Spinal cord (tissue), 10 donors: ENCODE measurements around the gene TGFBR2. TPM values are rescaled to one million over a fixed set of nuclear protein-coding genes. Genes with fewer than 3 reads are reported as not detected.

Experiments used
- DNase-seq, 6 donors: peaks; one replicate each; pipeline versions ENCODE4 v3.0.0 to v3.0.0-alpha.2; 2013 to 2015; ENCODE audit warnings: low spot score in 6 of 6, low read depth in 4 of 6
- H3K27ac ChIP-seq: one replicate; pipeline ENCODE4 v1.5.1; 2013; ENCODE audit warnings: low read depth, low read length, control low read depth
- H3K27me3 ChIP-seq: one replicate; pipeline ENCODE4 v1.6.1; 2013; ENCODE audit warnings: low read length; ENCODE audit not compliant: control insufficient read depth, insufficient read depth
- H3K36me3 ChIP-seq: one replicate; pipeline ENCODE4 v1.6.1; 2013; ENCODE audit warnings: low read length; ENCODE audit not compliant: control insufficient read depth, insufficient read depth
- H3K4me1 ChIP-seq: one replicate; pipeline ENCODE4 v1.6.1; 2013; ENCODE audit warnings: low read length; ENCODE audit not compliant: control insufficient read depth, insufficient read depth
- H3K4me3 ChIP-seq: one replicate; pipeline ENCODE4 v1.5.1; 2013; ENCODE audit warnings: low read depth, low read length, control low read depth
- H3K9me3 ChIP-seq: one replicate; pipeline ENCODE4 v1.6.1; 2013; ENCODE audit warnings: low read length; ENCODE audit not compliant: control insufficient read depth, insufficient read depth
- WGBS: methylation state at CpG from one replicate; pipeline ENCODE4 v1.1.5; 2013; ENCODE audit warnings: missing lambda C conversion rate; ENCODE audit not compliant: insufficient coverage; 5-methylcytosine and 5-hydroxymethylcytosine counted together
- polyA plus RNA-seq, 2 donors: library from polyadenylated mRNA; unstranded; fragments of 120-200 nt; gene quantifications; one replicate each; pipeline ENCODE4 v1.2.1, GENCODE V29; 2013; ENCODE audit not compliant: insufficient read length in 2 of 2
- total RNA-seq, 2 donors: library from RNA; depleted of rRNA in 1 of 2; stranded (reverse); fragments of 120-200 nt in 1 of 2; fragments of >200 nt in 1 of 2; gene quantifications; one replicate each; pipeline versions ENCODE4 v1.2.3 to v1.2.4, GENCODE V29; 2013 to 2014
- donor health status: healthy.

The TGFBR2 gene
- total and polyA plus RNA-seq, 4 donors: 25.1 to 76.7 (median 43.1) TPM

DNA sequence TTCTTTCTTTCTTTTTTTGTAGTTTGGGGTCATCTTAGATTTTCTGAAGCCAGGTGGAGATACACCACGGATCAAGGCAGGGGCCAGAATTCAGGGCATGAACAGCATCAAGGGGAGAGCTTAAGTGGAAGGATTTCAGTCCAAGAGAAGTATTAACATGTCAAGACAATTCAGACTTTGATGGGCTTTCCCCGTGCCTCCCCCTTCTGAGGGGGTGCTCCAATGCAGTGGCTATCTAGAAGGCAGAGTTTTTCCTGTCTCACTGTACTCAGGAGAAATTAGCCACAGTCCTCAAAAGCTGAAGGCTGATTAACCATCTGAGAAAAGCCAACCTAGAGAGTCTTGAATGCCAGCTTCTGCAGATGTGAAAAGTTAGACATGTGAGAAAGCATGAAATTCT is 127.3 kb downstream of the TGFBR2 start:
- Histone ChIP-seq H3K9me3 (no peaks in the 10 kb centered on the region), H3K27ac (no peak overlapping the region), H3K4me1 (no peaks in the 10 kb centered on the region), H3K27me3 (no peaks in the 10 kb centered on the region), H3K4me3 (no peak overlapping the region), H3K36me3 (no peaks in the 10 kb centered on the region)
- DNase-seq: no peak
- 80% methylated on average over 1 of the region's 2 CpGs for WGBS

GRCh38 chr3:30737743-30738499 is 131.5 kb downstream of the TGFBR2 start:
- peak in 1 of 6 donors; percentile 36 for DNase-seq
- Histone ChIP-seq H3K4me1 (no peaks in the 10 kb centered on the region), H3K4me3 (no peak overlapping the region), H3K27me3 (no peaks in the 10 kb centered on the region), H3K36me3 (no peaks in the 10 kb centered on the region), H3K9me3 (no peaks in the 10 kb centered on the region), H3K27ac (no peak overlapping the region)
- no CpG with 5 or more reads among the region's 3 CpGs for WGBS

DNA sequence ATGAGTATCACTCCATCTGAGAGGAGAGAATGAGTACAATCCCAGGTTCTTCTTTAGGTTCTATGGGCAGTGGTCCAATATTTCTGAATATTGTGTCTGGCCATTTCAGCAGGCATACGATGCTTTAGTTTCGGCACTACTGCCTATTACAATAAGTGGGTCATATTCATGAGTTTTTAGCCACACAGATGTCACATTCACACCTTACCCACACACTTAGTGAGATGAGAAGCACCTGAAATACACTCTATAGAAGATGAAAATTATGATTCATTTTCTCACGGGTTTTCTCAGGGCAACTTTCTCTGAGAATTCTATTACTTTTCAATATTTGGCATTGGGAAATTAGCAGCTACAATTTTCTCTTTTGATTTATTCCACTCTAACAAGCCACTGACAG is 132.2 kb downstream of the TGFBR2 start:
- Histone ChIP-seq H3K27me3 (no peaks in the 10 kb centered on the region), H3K9me3 (no peaks in the 10 kb centered on the region), H3K4me1 (no peaks in the 10 kb centered on the region), H3K4me3 (no peak overlapping the region), H3K27ac (no peak overlapping the region), H3K36me3 (no peaks in the 10 kb centered on the region)
- no CpG with 5 or more reads among the region's 3 CpGs for WGBS
- no peak for DNase-seq

- H3K27ac ChIP-seq: no peak overlapping the region
- no peak for DNase-seq
- no peaks in the 10 kb centered on the region for H3K4me1 ChIP-seq
- no peaks in the 10 kb centered on the region for H3K27me3 ChIP-seq
- no peaks in the 10 kb centered on the region for H3K9me3 ChIP-seq
- H3K36me3 ChIP-seq: no peaks in the 10 kb centered on the region
- no peak overlapping the region for H3K4me3 ChIP-seq
- 90% methylated on average over 2 of the region's 2 CpGs for WGBS
Observed at GRCh38 chr3:30741889-30742288, 135.5 kb downstream of the TGFBR2 start.

DNA sequence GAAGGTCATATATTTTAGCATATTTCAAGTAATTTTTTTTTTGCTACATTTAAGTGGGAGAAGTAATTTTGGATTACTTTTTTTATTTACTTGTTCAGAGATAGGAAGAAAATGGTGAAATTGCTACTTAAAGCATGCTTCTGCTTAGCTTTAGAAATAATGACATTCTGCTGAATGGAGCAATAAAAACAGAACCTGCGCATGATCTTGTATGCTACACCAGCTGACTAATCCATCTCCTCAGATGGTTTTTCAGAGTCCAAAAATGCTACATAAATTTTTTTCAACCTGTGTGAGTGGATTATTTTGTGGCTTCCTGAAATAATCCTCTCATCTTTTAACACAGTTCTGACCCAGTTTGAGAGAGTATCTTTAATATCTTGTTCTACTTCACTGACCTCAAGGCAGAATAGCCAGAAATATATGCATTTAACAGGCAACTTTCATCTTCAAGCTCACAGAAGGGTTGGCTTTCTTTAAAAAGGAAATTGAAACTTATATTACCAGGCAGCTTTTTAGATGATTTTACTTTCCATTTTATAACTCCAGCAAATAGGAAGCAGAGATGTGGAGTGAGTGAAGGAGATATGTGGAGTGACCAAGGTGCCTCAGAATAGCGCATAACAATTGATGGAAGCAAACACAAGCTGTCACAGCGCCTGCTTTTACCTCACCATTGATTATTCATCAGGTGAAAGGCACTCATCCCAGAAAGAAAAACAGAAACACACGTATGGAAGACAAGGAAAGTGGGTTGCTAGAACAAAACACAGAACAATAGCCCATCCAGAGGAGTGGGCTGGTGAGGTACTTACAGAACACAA is 136.6 kb downstream of the TGFBR2 start:
- Histone ChIP-seq H3K27me3 (no peaks in the 10 kb centered on the region), H3K27ac (no peak overlapping the region), H3K4me3 (no peak overlapping the region), H3K9me3 (no peaks in the 10 kb centered on the region), H3K4me1 (no peaks in the 10 kb centered on the region), H3K36me3 (no peaks in the 10 kb centered on the region)
- no CpG with 5 or more reads among the region's 4 CpGs for WGBS
- DNase-seq: no peak
